Neuron (in vitro differentiated cells): ENCODE measurements around the gene PTN.
"Not testable (repeated sequence)": the region's sequence is repeated elsewhere in the genome, so short reads cannot be mapped to it uniquely, and the experiment has no call there.

Source experiments
- H2AFZ ChIP-seq: one replicate; pipeline ENCODE4 v1.6.1; 2013; ENCODE audit warnings: low read depth, mild to moderate bottlenecking, inconsistent platforms, low read length, moderate library complexity
- H3K27me3 ChIP-seq: one replicate; pipeline ENCODE4 v1.6.1; 2013; ENCODE audit warnings: low read length; ENCODE audit not compliant: insufficient read depth
- H3K36me3 ChIP-seq: one replicate; pipeline ENCODE4 v1.6.1; 2013; ENCODE audit warnings: low read length; ENCODE audit not compliant: insufficient read depth
- H3K4me1 ChIP-seq: one replicate; pipeline ENCODE4 v1.6.1; 2013; ENCODE audit warnings: low read length; ENCODE audit not compliant: insufficient read depth
- H3K4me3 ChIP-seq: 2 replicates; pipeline ENCODE4 v1.5.1; 2013; ENCODE audit warnings: mild to moderate bottlenecking, low read length, moderate library complexity
- H3K9me3 ChIP-seq: one replicate; pipeline ENCODE4 v1.6.1; 2013; ENCODE audit warnings: low read length

The PTN gene

GRCh38 chr7:137282043-137282442 is 61.5 kb downstream of the PTN start:
- H3K9me3 ChIP-seq = no peaks in the 10 kb centered on the region
- no peaks in the 10 kb centered on the region for H3K4me1 ChIP-seq
- no peaks in the 10 kb centered on the region for H3K36me3 ChIP-seq
- H3K4me3 ChIP-seq = no peak overlapping the region
- H3K27me3 ChIP-seq = no peaks in the 10 kb centered on the region
- H2AFZ ChIP-seq = no peak overlapping the region

GRCh38 chr7:137276189-137276588 is 67.3 kb downstream of the PTN start:
- H3K27me3 ChIP-seq = no peaks in the 10 kb centered on the region
- H2AFZ ChIP-seq = no peak overlapping the region
- no peaks in the 10 kb centered on the region for H3K36me3 ChIP-seq
- no peak overlapping the region for H3K4me3 ChIP-seq
- peaks cover 3% of the 10 kb centered on the region for H3K4me1 ChIP-seq
- no peaks in the 10 kb centered on the region for H3K9me3 ChIP-seq

- H3K4me3 ChIP-seq = no peak overlapping the region
- H3K36me3 ChIP-seq = no peaks in the 10 kb centered on the region
- H3K9me3 ChIP-seq = no peaks in the 10 kb centered on the region
- no peak overlapping the region for H2AFZ ChIP-seq
- H3K4me1 ChIP-seq = peaks cover 3% of the 10 kb centered on the region
- no peaks in the 10 kb centered on the region for H3K27me3 ChIP-seq
These were observed 71.3 kb downstream of the PTN start for GRCh38 chr7:137272249-137272648.

GRCh38 chr7:137269240-137269639 is 74.3 kb downstream of the PTN start:
- no peaks in the 10 kb centered on the region for H3K9me3 ChIP-seq
- no peak overlapping the region for H2AFZ ChIP-seq
- H3K4me1 ChIP-seq = no peaks in the 10 kb centered on the region
- no peaks in the 10 kb centered on the region for H3K27me3 ChIP-seq
- no peak overlapping the region for H3K4me3 ChIP-seq
- H3K36me3 ChIP-seq = no peaks in the 10 kb centered on the region

GRCh38 chr7:137268001-137268865 is 75.3 kb downstream of the PTN start:
- not testable (repeated sequence) for H3K27me3 ChIP-seq, H3K36me3 ChIP-seq, H2AFZ ChIP-seq, H3K4me1 ChIP-seq, H3K4me3 ChIP-seq, H3K9me3 ChIP-seq

- Histone ChIP-seq H2AFZ (no peak overlapping the region), H3K9me3 (no peaks in the 10 kb centered on the region), H3K27me3 (no peaks in the 10 kb centered on the region), H3K36me3 (no peaks in the 10 kb centered on the region), H3K4me1 (no peaks in the 10 kb centered on the region), H3K4me3 (no peak overlapping the region)
These were observed 76.8 kb downstream of the PTN start for GRCh38 chr7:137266764-137267163.

- not testable (repeated sequence) for H3K9me3 ChIP-seq, H3K27me3 ChIP-seq, H3K36me3 ChIP-seq, H3K4me3 ChIP-seq, H2AFZ ChIP-seq, H3K4me1 ChIP-seq
These were observed 78.1 kb downstream of the PTN start for GRCh38 chr7:137265480-137265879.

GRCh38 chr7:137262599-137262998 is 80.9 kb downstream of the PTN start:
- Histone ChIP-seq H3K4me1 (no peaks in the 10 kb centered on the region), H3K27me3 (no peaks in the 10 kb centered on the region), H2AFZ (no peak overlapping the region), H3K4me3 (no peak overlapping the region), H3K9me3 (no peaks in the 10 kb centered on the region), H3K36me3 (no peaks in the 10 kb centered on the region)

- Histone ChIP-seq H3K4me1 (no peaks in the 10 kb centered on the region), H3K27me3 (no peaks in the 10 kb centered on the region), H2AFZ (no peak overlapping the region), H3K36me3 (no peaks in the 10 kb centered on the region), H3K4me3 (no peak overlapping the region), H3K9me3 (no peaks in the 10 kb centered on the region)
These were observed 85.0 kb downstream of the PTN start for GRCh38 chr7:137258552-137258951.

- Histone ChIP-seq H3K4me3 (no peak overlapping the region), H3K9me3 (no peaks in the 10 kb centered on the region), H3K36me3 (peaks cover 15% of the 10 kb centered on the region), H2AFZ (no peak overlapping the region), H3K27me3 (no peaks in the 10 kb centered on the region), H3K4me1 (no peaks in the 10 kb centered on the region)
These were observed 88.8 kb downstream of the PTN start for GRCh38 chr7:137254766-137255165.

GRCh38 chr7:137245890-137246289 is 97.6 kb downstream of the PTN start:
- H3K9me3 ChIP-seq = no peaks in the 10 kb centered on the region
- H3K4me1 ChIP-seq = no peaks in the 10 kb centered on the region
- no peak overlapping the region for H2AFZ ChIP-seq
- H3K27me3 ChIP-seq = no peaks in the 10 kb centered on the region
- H3K36me3 ChIP-seq = peaks cover 8% of the 10 kb centered on the region
- no peak overlapping the region for H3K4me3 ChIP-seq

- Histone ChIP-seq H3K27me3 (no peaks in the 10 kb centered on the region), H3K4me3 (no peak overlapping the region), H3K9me3 (no peaks in the 10 kb centered on the region), H2AFZ (no peak overlapping the region), H3K4me1 (no peaks in the 10 kb centered on the region), H3K36me3 (peaks cover 4% of the 10 kb centered on the region)
These were observed 98.3 kb downstream of the PTN start for GRCh38 chr7:137245186-137245585.

GRCh38 chr7:137243741-137244140 is 99.8 kb downstream of the PTN start:
- Histone ChIP-seq H3K9me3 (no peaks in the 10 kb centered on the region), H3K4me1 (no peaks in the 10 kb centered on the region), H3K36me3 (no peaks in the 10 kb centered on the region), H3K27me3 (no peaks in the 10 kb centered on the region), H2AFZ (no peak overlapping the region), H3K4me3 (no peak overlapping the region)

GRCh38 chr7:137242616-137243015 is 100.9 kb downstream of the PTN start:
- H3K36me3 ChIP-seq = no peaks in the 10 kb centered on the region
- no peak overlapping the region for H3K4me3 ChIP-seq
- no peaks in the 10 kb centered on the region for H3K27me3 ChIP-seq
- no peak overlapping the region for H2AFZ ChIP-seq
- H3K4me1 ChIP-seq = no peaks in the 10 kb centered on the region
- no peaks in the 10 kb centered on the region for H3K9me3 ChIP-seq
